Measurements from ENCODE around the gene TIMP3.

Gene TIMP3

DNA sequence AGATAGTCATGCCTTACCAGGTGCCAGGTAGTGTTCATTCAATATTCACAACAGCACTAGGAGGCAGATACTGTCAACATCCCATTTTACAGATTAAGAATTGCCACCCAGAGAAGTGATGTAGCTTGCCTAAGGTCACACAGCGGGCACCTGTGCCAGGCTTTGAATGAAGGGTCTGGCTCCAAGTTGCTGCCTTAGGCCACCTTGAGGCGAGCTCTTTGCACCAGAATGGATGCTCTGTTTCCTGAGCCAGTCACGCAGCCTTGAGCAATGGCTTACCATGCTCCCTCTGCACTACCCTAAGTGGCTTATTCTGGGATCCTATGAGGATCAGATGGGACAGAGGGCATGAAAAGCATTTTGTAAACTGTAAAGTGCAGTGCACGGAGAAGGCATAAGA, 25.1 kb upstream of the TIMP3 start:
- DNase-seq (ENCODE audit: low spot score) (no peak), ATAC-seq (ENCODE audit: low read depth) (no peak)
- H3K27ac ChIP-seq (ENCODE audit: poor library complexity, severe bottlenecking): no peak overlapping the region
- H3K27me3 ChIP-seq (ENCODE audit: insufficient read depth, poor library complexity, severe bottlenecking): no peaks in the 10 kb centered on the region
- H3K4me3 ChIP-seq (ENCODE audit: severe bottlenecking): no peak overlapping the region
- TF ChIP-seq, protein P1, sequence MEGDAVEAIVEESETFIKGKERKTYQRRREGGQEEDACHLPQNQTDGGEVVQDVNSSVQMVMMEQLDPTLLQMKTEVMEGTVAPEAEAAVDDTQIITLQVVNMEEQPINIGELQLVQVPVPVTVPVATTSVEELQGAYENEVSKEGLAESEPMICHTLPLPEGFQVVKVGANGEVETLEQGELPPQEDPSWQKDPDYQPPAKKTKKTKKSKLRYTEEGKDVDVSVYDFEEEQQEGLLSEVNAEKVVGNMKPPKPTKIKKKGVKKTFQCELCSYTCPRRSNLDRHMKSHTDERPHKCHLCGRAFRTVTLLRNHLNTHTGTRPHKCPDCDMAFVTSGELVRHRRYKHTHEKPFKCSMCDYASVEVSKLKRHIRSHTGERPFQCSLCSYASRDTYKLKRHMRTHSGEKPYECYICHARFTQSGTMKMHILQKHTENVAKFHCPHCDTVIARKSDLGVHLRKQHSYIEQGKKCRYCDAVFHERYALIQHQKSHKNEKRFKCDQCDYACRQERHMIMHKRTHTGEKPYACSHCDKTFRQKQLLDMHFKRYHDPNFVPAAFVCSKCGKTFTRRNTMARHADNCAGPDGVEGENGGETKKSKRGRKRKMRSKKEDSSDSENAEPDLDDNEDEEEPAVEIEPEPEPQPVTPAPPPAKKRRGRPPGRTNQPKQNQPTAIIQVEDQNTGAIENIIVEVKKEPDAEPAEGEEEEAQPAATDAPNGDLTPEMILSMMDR (IDR thresholded peaks at IDR 0.05; ENCODE audit: poor library complexity, severe bottlenecking): peak; percentile 17
- no peaks in the 10 kb centered on the region for H3K36me3 ChIP-seq (ENCODE audit: low read depth)
- H3K4me1 ChIP-seq (ENCODE audit: insufficient read depth, poor library complexity, severe bottlenecking): peaks cover 4% of the 10 kb centered on the region
- H3K9me3 ChIP-seq (ENCODE audit: severe bottlenecking): no peaks in the 10 kb centered on the region

DNA sequence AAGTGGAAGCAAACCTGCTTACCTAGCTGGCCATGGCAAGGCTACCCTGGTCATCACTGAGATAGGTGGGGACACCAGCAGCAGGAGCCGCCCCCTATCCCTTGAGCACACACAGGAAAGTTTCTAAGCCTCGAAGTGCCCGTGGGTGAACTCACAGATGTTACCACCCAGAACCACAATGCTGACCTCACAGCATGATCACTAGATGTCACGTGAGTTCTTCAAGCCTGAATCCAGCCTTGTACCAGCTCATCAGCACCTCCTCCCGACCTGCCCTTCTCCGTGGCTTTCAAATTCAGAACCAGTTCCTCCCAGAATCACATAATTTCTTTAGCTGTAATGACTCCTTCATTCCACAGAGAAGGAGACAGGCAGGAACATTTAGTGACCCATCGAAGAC, 24.7 kb upstream of the TIMP3 start:
- H3K9me3 ChIP-seq (ENCODE audit: severe bottlenecking): no peaks in the 10 kb centered on the region
- no peaks in the 10 kb centered on the region for H3K36me3 ChIP-seq (ENCODE audit: low read depth)
- no peak overlapping the region for H3K4me3 ChIP-seq (ENCODE audit: severe bottlenecking)
- DNase-seq (ENCODE audit: low spot score) (no peak), ATAC-seq (ENCODE audit: low read depth) (no peak)
- no peak overlapping the region for H3K27ac ChIP-seq (ENCODE audit: poor library complexity, severe bottlenecking)
- peaks cover 4% of the 10 kb centered on the region for H3K4me1 ChIP-seq (ENCODE audit: insufficient read depth, poor library complexity, severe bottlenecking)
- TF ChIP-seq, protein P1 (IDR thresholded peaks at IDR 0.05; ENCODE audit: poor library complexity, severe bottlenecking): no peak
- no peaks in the 10 kb centered on the region for H3K27me3 ChIP-seq (ENCODE audit: insufficient read depth, poor library complexity, severe bottlenecking)

GRCh38 chr22:32777987-32778386, 23.5 kb upstream of the TIMP3 start:
- Histone ChIP-seq H3K27me3 (ENCODE audit: insufficient read depth, poor library complexity, severe bottlenecking) (no peaks in the 10 kb centered on the region), H3K4me3 (ENCODE audit: severe bottlenecking) (no peak overlapping the region), H3K27ac (ENCODE audit: poor library complexity, severe bottlenecking) (no peak overlapping the region), H3K9me3 (ENCODE audit: severe bottlenecking) (no peaks in the 10 kb centered on the region), H3K4me1 (ENCODE audit: insufficient read depth, poor library complexity, severe bottlenecking) (peaks cover 4% of the 10 kb centered on the region), H3K36me3 (ENCODE audit: low read depth) (no peaks in the 10 kb centered on the region)
- TF ChIP-seq, protein P1 (IDR thresholded peaks at IDR 0.05; ENCODE audit: poor library complexity, severe bottlenecking): no peak
- ATAC-seq (ENCODE audit: low read depth) (no peak), DNase-seq (ENCODE audit: low spot score) (no peak)

- H3K4me1 ChIP-seq (ENCODE audit: insufficient read depth, poor library complexity, severe bottlenecking): peaks cover 4% of the 10 kb centered on the region
- no peaks in the 10 kb centered on the region for H3K27me3 ChIP-seq (ENCODE audit: insufficient read depth, poor library complexity, severe bottlenecking)
- TF ChIP-seq, protein P1 (IDR thresholded peaks at IDR 0.05; ENCODE audit: poor library complexity, severe bottlenecking): no peak
- no peaks in the 10 kb centered on the region for H3K36me3 ChIP-seq (ENCODE audit: low read depth)
- no peak for ATAC-seq (ENCODE audit: low read depth)
- H3K4me3 ChIP-seq (ENCODE audit: severe bottlenecking): no peak overlapping the region
- no peaks in the 10 kb centered on the region for H3K9me3 ChIP-seq (ENCODE audit: severe bottlenecking)
- DNase-seq (ENCODE audit: low spot score): no peak
- no peak overlapping the region for H3K27ac ChIP-seq (ENCODE audit: poor library complexity, severe bottlenecking)
These were observed 20.7 kb upstream of the TIMP3 start for GRCh38 chr22:32780726-32781310.

GRCh38 chr22:32781695-32782094, 19.8 kb upstream of the TIMP3 start:
- DNase-seq (ENCODE audit: low spot score) (no peak), ATAC-seq (ENCODE audit: low read depth) (no peak)
- Histone ChIP-seq H3K36me3 (ENCODE audit: low read depth) (no peaks in the 10 kb centered on the region), H3K27me3 (ENCODE audit: insufficient read depth, poor library complexity, severe bottlenecking) (no peaks in the 10 kb centered on the region), H3K9me3 (ENCODE audit: severe bottlenecking) (no peaks in the 10 kb centered on the region), H3K27ac (ENCODE audit: poor library complexity, severe bottlenecking) (no peak overlapping the region), H3K4me3 (ENCODE audit: severe bottlenecking) (no peak overlapping the region), H3K4me1 (ENCODE audit: insufficient read depth, poor library complexity, severe bottlenecking) (peaks cover 4% of the 10 kb centered on the region)
- TF ChIP-seq, protein P1 (IDR thresholded peaks at IDR 0.05; ENCODE audit: poor library complexity, severe bottlenecking): no peak

Data from RWPE2 (cell line).